ENCODE results near the gene SNAP47.

The SNAP47 gene

GRCh38 chr1:227808566-227808965, 73.3 kb downstream of the SNAP47 start:
- DNase-seq = no peak

GRCh38 chr1:227809026-227809425, 73.8 kb downstream of the SNAP47 start:
- DNase-seq = no peak

DNA sequence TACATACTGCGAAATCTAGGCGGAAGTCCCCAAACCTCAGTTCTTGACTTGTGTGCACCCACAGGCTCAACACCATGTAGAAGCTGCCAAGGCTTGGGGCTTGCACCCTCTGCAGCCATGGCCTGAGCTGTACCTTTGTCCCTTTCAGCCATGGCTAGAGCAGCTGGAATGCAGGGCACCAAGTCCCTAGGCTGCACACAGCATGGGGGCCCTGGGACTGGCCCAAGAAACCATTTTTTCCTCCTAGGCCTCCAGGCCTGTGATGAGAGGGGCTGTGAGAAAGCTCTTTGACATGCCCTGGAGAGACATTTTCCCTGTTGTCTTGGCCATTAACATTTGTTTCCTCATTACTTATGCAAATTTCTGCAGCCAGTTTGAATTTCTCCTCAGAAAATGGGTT, 78.7 kb downstream of the SNAP47 start:
- no peak for DNase-seq

DNA sequence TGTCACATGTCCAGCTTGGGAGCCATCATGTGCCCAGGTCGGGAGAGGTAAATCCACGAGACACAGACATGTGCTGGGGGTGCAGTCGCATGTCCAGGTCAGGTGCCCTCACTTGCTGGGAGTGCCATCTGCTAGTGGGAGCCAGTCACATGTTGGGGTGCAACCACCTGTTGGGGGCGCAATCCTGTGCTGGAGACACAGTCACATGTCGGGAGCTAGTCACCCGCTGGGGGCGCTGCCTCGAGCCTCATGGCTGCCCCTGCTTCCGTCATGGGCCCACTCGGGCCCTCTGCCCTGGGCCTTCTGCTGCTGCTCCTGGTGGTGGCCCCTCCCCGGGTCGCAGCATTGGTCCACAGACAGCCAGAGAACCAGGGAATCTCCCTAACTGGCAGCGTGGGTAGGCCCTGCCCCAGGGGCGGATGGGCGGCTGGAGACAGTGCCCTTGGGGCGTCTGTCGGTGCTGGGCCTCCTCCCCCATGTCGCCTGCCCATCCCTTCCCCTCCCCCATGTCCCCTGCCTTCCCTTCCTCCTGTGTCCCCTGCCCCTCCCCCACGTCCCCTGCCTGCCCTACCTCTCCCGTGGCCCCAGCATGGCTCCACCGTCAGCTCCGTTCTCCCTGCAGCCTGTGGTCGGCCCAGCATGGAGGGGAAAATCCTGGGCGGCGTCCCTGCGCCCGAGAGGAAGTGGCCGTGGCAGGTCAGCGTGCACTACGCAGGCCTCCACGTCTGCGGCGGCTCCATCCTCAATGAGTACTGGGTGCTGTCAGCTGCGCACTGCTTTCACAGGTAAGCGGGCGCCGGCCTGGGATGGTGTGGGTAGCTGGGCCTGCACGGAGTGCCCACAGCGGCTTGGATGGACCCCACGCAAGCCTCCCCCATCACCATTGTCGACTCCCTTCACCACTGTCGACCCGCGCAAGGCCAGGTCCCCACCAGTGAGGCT, 80.5 kb downstream of the SNAP47 start, which contains the start of gene PRSS38:
PRSS38 (plus strand) TSS at position 208 of the 942 bp plus-strand sequence; CDS start at position 250, 42 bp downstream.
- no peak for DNase-seq

DNA sequence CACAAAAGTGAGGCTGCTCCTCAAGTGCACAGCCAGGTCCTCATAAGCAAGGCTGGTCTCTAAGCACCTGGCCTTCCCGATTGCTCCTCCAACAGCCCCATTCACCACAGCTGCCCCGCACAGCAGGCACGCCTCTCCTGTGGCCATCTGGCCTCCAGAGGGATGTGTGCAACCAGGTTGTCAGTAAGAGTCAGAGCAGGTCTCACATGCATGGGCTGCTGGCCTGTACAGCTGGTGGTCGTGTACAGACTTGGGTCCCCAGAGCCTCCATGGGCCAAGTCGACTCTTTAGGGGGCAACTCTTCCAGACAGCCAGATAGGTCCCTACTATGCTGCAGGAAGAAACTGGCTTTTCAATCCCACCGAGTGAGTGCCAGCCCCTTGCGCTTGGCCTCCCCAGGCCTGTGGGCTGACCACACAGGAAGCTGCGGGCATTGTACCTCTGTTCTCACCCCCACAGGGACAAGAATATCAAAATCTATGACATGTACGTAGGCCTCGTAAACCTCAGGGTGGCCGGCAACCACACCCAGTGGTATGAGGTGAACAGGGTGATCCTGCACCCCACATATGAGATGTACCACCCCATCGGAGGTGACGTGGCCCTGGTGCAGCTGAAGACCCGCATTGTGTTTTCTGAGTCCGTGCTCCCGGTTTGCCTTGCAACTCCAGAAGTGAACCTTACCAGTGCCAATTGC, 81.7 kb downstream of the SNAP47 start:
- peak; percentile 53 for DNase-seq

DNA sequence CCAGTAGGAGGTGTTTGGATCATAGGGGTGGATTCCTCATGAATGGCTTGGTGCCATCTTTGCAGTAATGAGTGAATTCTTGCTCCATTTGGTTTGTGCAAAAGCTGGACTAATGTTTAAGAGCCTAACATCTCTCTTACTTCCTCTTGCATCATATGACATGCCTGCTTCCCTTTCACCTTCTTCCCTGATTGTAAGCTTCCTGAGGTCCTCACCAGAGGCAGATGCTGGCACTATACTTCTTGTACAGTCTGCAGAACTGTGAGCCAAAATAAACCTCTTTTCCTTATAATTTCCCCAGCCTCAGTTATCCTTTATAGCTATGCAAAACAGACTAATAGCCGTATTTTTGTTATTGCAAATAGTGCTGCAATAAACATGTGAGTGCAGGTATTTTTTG, 88.3 kb downstream of the SNAP47 start:
- no peak for DNase-seq

DNA sequence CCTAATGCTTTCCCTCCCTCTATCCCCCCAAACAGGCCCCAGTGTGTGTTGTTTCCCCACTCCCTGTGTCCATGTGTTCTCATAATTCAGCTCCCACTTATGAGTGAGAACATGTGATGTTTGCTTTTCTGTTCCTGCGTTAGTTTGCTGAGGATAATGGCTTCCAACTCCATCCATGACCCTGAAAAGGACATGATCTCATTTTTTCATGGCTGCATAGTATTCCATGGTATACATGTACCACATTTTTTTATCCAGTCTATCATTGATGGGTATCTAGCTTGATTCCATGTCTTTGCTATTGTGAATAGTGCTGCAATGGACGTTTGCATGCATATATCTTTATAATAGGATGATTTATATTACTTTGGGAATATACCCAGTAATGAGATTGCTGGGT, 89.0 kb downstream of the SNAP47 start:
- DNase-seq = no peak

- no peak for DNase-seq
These were observed 93.6 kb downstream of the SNAP47 start for GRCh38 chr1:227828786-227829185.

Measured in NCI-H524 treated with DMSO at 0.1 percent for 48 hours (cell line).